ENCODE results near the gene TP53RK.

GRCh38 chr20:46638134-46638897 lies 50.9 kb downstream of the TP53RK start:
- no peak for TF ChIP-seq CTCF (IDR thresholded peaks at IDR 0.05)
- TF ChIP-seq POLR2A (IDR thresholded peaks at IDR 0.05) = no peak
- no peak for TF ChIP-seq EP300 (IDR thresholded peaks at IDR 0.05)
